Osteocyte (in vitro differentiated cells): ENCODE data around the gene CNPY3. TPM values are rescaled to one million over a fixed set of nuclear protein-coding genes. Genes with fewer than 3 reads are reported as not detected.

Experiments
- DNase-seq: peaks from one replicate; pipeline ENCODE4 v3.0.0; 2021; ENCODE audit warnings: mixed read lengths; ENCODE audit not compliant: unreplicated experiment; ENCODE audit errors: extremely low spot score
- H3K27ac Mint-ChIP-seq: one replicate; pipeline ENCODE4 v1.8.0; 2021; ENCODE audit warnings: mild to moderate bottlenecking, mixed read lengths; ENCODE audit not compliant: unreplicated experiment
- H3K27me3 Mint-ChIP-seq: one replicate; pipeline ENCODE4 v1.8.0; 2021; ENCODE audit warnings: mixed read lengths; ENCODE audit not compliant: unreplicated experiment
- H3K36me3 Mint-ChIP-seq: one replicate; pipeline ENCODE4 v1.8.0; 2021; ENCODE audit warnings: mixed read lengths; ENCODE audit not compliant: unreplicated experiment
- H3K4me1 Mint-ChIP-seq: one replicate; pipeline ENCODE4 v1.8.0; 2021; ENCODE audit warnings: mixed read lengths; ENCODE audit not compliant: unreplicated experiment
- H3K4me3 Mint-ChIP-seq: one replicate; pipeline ENCODE4 v1.8.0; 2021; ENCODE audit warnings: mild to moderate bottlenecking, moderate library complexity, mixed read lengths; ENCODE audit not compliant: unreplicated experiment
- H3K9me3 Mint-ChIP-seq: one replicate; pipeline ENCODE4 v1.8.0; 2021; ENCODE audit warnings: mixed read lengths; ENCODE audit not compliant: unreplicated experiment
- total RNA-seq: library from RNA; stranded (reverse); gene quantifications from 2 replicates; pipeline ENCODE4 v1.2.1, GENCODE V29; 2021
- TF ChIP-seq, protein P1 (sequence below): fragments of 200-600 bp; sonication (generic); IDR thresholded peaks from 2 replicates; pipeline ENCODE4 v1.5.0; 2021; ENCODE audit warnings: antibody characterized with exemption, mild to moderate bottlenecking, moderate library complexity

CNPY3 gene
- total RNA-seq, 1 donor from 2014 or later = 69.0 TPM

DNA sequence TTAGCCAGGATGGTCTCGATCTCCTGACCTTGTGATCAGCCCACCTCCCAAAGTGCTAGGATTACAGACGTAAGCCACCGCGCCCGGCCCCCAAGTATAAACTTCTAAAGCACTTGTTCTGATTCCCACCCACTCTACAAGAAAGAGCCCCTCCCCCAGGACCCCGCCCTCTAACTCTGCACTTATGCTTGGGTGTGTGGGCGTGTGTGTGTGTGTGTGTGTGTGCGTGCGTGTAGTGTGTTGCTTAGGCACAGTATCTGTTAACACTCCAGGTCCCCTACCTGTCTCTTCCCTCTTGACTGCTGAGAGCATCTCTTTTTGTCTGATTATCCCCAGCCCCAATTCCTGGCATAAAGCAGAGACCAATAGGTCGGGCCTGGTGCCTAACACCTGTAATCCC lies 19.4 kb upstream of the CNPY3 start:
- Mint-ChIP-seq H3K36me3 (no peaks in the 10 kb centered on the region), H3K27me3 (peaks cover 3% of the 10 kb centered on the region), H3K9me3 (no peaks in the 10 kb centered on the region), H3K27ac (no peak overlapping the region), H3K4me1 (peaks cover 3% of the 10 kb centered on the region), H3K4me3 (no peak overlapping the region)
- no peak for DNase-seq
- TF ChIP-seq, protein P1, sequence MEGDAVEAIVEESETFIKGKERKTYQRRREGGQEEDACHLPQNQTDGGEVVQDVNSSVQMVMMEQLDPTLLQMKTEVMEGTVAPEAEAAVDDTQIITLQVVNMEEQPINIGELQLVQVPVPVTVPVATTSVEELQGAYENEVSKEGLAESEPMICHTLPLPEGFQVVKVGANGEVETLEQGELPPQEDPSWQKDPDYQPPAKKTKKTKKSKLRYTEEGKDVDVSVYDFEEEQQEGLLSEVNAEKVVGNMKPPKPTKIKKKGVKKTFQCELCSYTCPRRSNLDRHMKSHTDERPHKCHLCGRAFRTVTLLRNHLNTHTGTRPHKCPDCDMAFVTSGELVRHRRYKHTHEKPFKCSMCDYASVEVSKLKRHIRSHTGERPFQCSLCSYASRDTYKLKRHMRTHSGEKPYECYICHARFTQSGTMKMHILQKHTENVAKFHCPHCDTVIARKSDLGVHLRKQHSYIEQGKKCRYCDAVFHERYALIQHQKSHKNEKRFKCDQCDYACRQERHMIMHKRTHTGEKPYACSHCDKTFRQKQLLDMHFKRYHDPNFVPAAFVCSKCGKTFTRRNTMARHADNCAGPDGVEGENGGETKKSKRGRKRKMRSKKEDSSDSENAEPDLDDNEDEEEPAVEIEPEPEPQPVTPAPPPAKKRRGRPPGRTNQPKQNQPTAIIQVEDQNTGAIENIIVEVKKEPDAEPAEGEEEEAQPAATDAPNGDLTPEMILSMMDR = no peak

DNA sequence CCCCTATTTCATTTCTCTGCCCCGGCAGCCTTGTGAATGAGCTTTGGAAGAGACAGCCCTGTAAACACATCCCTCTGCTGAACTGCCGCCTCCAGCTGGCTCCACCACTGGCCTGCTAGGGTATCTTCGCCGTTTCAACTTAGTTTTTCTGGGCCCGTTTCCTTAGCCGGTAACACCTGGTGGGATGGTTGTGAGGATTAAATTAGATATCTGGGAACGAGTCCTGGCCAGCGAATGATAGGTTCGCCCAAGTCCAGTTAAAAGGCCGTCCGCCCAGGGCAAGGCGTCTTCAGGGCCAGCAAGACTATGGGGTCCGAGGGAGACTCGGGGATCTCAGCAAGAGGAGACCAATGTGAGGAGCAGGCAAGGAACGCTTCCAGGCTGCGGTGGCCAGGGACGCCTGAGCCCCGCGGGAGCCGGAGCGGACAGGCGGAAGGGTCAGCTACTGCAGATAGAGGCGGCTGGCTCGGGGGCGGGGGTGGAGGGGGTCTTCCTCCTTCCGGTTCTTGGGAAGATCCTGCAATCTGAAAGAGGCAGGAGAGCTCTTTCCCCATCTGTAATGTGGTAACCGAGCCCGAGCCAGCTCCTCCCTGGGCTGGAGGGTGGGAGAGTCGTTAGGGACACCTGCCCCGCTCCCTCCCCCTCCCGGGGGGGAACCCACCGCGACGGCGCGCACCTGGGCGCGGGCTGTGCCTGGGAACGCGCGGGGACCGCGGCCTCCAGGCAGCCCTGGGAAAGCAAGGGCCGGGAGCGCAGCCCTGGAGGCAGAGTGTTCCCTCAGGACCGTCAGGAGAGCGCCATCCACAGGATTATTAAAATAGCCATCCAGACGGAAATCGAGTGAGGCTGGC lies 17.9 kb upstream of the CNPY3 start:
- TF ChIP-seq, protein P1 = no peak
- peak overlapping the region; percentile 55 for H3K4me3 Mint-ChIP-seq
- no peaks in the 10 kb centered on the region for H3K36me3 Mint-ChIP-seq
- peaks cover 3% of the 10 kb centered on the region for H3K27me3 Mint-ChIP-seq
- no peak for DNase-seq
- H3K27ac Mint-ChIP-seq = no peak overlapping the region
- peaks cover 3% of the 10 kb centered on the region for H3K4me1 Mint-ChIP-seq
- H3K9me3 Mint-ChIP-seq = no peaks in the 10 kb centered on the region

DNA sequence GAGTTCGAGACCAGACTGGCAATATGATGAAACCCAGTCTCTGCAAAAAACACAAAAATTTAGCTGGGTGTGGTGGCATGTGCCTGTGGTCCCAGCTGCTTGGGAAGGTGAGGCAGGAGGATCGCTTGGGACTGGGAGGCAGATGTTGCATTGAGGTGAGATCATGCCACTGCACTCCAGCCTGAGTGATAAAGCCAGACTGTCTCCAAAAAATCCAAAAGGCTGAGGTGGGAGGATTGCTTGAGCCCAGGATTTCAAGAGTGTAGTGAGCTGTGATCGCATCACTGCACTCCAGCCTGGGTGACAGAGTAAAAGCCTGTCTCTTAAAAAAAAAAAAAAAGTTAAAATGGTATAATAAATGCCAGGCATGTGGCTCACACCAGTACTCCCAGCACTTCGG lies 14.7 kb upstream of the CNPY3 start:
- H3K4me1 Mint-ChIP-seq = peaks cover 3% of the 10 kb centered on the region
- no peak for DNase-seq
- H3K36me3 Mint-ChIP-seq = no peaks in the 10 kb centered on the region
- H3K9me3 Mint-ChIP-seq = no peaks in the 10 kb centered on the region
- H3K27ac Mint-ChIP-seq = no peak overlapping the region
- H3K4me3 Mint-ChIP-seq = no peak overlapping the region
- TF ChIP-seq, protein P1 = no peak
- H3K27me3 Mint-ChIP-seq = peaks cover 3% of the 10 kb centered on the region

DNA sequence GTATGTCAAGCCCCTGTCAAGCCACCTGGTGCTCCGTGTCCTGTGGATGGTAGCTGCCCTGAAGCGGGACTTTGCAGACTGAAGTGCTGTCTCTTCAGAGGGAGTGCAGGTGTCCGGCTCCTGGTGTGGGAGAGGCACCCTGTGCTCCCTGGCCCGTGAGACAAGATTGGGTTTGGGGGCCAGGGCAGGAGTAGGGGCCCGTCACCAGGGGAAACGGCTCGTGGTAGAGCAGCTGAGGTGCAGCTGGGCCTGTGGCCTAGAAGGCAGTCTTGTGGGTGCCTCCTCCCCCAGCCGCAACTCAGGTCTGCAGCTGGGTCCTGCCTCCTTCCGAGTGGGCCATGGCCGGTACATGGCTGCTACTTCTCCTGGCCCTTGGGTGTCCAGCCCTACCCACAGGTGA lies 13.5 kb upstream of the CNPY3 start, which contains the start of gene PTCRA:
TSS of gene PTCRA (plus strand) at position 322 of the 400 bp plus-strand sequence. CDS start at position 339, 17 bp downstream.
- no peaks in the 10 kb centered on the region for H3K9me3 Mint-ChIP-seq
- DNase-seq = no peak
- TF ChIP-seq, protein P1 = no peak
- peaks cover 3% of the 10 kb centered on the region for H3K27me3 Mint-ChIP-seq
- no peaks in the 10 kb centered on the region for H3K36me3 Mint-ChIP-seq
- peaks cover 4% of the 10 kb centered on the region for H3K4me1 Mint-ChIP-seq
- H3K27ac Mint-ChIP-seq = no peak within 1 kb of the TSS
- H3K4me3 Mint-ChIP-seq = no peak within 1 kb of the TSS

DNA sequence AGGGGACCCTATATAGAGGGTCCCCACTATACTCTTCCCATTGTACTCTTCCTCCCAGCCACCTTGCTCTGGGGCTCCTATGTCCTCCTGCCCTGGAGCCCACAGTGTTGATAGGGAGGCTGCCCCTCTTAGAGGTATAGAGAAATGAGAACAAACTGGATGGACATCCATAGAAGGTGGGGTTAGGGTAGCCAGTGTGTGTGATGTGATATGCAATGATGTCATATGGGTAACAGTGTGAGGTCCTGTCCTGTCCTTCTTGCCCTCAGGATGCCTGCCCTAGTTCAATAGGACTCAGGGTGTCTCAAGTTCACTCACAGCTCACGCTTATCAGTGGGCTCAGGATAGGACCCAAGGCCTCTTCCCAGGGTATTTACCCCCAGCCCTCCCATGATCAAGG lies 13.0 kb upstream of the CNPY3 start:
- Mint-ChIP-seq H3K27ac (no peak overlapping the region), H3K4me3 (no peak overlapping the region), H3K27me3 (peaks cover 1% of the 10 kb centered on the region), H3K4me1 (peaks cover 3% of the 10 kb centered on the region), H3K36me3 (no peaks in the 10 kb centered on the region), H3K9me3 (no peaks in the 10 kb centered on the region)
- DNase-seq = no peak
- TF ChIP-seq, protein P1 = no peak
